Ammon's horn (tissue), 1 donor: ENCODE data around the gene MSANTD3.

Experiments
- DNase-seq: peaks from one replicate; pipeline ENCODE4 v3.0.0-alpha.2; 2016; ENCODE audit warnings: low spot score

Gene MSANTD3

GRCh38 chr9:100465761-100466160, 38.8 kb downstream of the MSANTD3 start:
- DNase-seq = no peak

GRCh38 chr9:100466171-100466828, 39.4 kb downstream of the MSANTD3 start:
- DNase-seq = peak; percentile 39

- no peak for DNase-seq
These were observed 39.9 kb downstream of the MSANTD3 start for GRCh38 chr9:100466829-100467221.

GRCh38 chr9:100468041-100468440, 41.1 kb downstream of the MSANTD3 start:
- DNase-seq = no peak

- DNase-seq = no peak
These were observed 45.3 kb downstream of the MSANTD3 start for GRCh38 chr9:100472268-100472667.

DNA sequence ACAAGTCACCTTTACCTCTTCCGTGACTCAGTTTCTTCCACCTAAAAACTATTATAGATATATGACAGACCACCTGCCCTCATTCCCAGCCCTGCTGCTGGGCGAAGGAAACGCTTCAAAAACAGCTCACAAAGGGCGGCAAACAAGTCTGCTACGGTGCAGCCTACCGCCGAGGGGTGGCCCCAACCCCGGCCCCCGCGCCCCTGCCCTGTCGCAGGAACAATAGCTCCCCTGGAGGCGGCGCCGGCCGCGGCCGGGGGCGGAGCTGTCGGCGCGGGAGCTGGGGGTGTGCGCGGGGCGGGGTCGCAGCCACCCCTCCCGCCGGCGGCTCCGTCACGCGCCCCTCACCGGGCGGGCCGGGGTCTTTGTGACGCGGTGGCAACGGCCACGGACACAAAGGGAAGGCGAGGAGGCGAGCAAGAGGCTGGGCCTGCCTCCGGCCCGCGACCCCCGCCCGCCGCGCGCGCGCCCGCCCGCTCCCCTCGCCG, 45.9 kb downstream of the MSANTD3 start, which contains the start of gene TMEFF1:
TSS of gene TMEFF1 (plus strand) at position 362 of the 488 bp plus-strand sequence. CDS start 396 bp downstream, outside the sequence.
- peak; percentile 72 for DNase-seq

DNA sequence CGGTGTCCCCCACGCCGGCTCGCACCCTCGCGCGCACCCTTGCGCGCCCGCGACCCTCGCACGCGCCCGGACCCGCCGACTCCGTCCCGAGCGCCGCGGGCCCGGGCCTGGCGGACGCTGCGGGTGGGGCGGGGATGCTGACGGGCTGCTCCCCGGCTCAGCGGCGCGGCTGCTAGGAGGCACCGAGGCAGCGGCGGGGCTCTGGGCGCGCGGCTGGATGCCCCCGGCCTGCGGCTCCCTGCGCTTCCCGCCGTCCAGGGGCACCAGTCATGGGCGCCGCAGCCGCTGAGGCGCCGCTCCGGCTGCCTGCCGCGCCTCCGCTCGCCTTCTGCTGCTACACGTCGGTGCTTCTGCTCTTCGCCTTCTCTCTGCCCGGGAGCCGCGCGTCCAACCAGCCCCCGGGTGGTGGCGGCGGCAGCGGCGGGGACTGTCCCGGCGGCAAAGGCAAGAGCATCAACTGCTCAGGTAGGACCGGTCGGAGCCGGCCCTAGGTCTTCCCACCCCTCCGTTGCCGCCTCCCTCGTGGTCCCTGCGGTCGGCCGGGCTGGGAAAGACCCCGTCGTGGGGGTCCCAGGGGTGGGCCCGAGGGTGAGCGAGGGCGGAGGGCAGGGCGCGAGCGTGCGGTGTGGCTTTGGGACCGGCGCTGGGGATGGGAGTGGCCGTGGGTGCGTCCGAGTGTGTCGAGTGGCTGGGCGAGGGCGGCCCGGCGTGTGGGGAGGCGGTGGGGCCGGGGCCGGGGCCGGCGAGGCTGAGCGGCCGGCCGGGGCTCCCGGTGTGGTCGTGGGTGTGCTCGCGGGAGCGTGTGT, 46.5 kb downstream of the MSANTD3 start:
- DNase-seq = peak; percentile 29

DNA sequence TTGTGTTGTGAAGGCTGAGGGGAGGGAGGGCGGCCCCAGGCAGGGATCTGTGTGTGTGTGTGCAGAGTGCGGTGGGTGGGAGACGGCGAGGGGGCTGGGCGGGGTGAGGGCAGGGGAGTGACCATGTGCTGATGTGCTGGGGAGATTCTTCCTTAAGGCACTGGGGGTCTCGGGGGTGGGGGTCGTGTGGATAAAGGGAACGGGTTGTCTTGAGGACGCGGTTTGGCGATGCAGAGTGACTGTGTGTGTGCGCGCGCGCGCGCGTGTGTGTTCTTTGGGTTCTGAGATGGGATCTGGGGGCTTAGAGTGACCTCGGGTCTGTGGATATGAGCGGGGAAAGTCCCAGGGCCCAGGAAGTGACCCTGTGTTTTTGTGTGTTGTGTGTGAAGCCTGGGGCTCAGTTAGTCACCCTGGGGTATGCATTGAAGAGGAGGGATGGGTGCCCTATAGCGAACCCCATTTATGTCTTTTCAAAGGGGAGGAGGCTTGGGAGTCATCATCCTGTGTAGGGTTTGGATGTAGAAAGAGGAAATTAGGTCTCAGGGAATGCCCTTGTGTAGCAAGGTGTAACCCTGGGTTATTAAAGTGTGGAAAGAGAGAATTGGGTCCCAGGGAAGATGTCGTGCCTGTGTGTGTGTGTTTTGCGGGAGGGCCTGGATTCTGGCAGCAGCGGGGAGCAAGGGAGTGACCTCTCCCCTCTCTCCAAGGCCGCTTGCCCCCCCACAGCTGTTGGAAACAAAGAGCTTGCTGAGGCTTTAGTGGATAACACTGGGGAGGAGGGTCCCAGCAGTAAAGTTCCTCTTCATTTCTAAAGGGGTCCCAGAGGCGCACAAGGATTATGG, 47.4 kb downstream of the MSANTD3 start:
- DNase-seq = peak; percentile 37

DNA sequence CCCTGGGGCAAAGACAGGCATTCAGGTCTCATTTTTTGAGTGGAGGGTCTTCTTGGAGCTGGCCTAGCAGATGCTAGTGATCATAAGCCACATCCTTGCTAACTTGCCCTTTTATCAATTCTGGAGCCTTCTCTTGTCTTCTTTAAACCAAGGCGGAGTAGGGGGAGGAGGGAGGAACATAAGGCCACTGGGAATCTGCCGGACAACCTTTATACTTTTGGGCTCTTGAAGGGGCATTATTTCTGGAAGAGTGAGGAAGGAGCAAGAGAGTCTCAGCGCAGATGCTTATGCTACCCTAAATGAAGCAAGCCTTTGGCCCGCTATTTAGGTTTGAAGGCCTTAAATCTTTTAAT, 48.0 kb downstream of the MSANTD3 start:
- DNase-seq = no peak

DNA sequence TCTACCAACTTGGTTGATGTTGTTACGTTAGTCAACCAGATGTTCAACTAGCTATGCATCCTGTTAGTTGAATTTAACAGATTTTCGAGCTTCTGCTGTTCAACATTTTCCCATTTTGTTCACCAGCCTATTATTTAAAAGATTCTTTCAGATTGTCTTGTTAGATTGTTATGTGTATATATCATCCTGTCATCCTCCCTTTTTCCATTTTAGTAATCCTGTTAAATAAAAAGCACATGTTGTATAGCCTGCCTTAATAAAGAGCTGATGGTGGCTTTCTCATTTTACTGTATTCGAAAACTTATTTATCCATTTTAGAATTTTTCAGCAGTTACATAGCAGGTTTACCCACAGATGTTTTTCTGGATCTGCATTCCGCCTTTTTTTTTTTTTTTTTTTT, 50.3 kb downstream of the MSANTD3 start:
- DNase-seq = no peak

DNA sequence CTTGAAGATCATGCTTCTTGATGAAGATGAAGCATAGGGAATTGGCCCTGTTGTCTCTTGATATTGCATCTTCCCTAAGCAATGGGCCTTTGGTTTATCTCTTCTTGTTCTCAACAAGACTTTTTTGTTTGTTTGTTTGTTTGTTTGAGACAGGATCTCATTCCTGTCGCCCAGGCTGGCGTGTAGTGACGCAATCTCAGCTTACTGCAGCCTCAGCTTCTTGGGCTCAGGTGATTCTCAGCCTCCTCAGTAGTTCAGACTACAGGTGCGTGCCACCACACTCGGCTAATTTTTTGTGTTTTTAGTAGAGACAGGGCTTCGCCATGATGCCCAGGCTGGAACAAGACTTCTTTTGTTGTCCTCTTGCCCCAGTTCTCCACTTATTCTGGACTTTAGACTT, 51.2 kb downstream of the MSANTD3 start:
- no peak for DNase-seq

DNA sequence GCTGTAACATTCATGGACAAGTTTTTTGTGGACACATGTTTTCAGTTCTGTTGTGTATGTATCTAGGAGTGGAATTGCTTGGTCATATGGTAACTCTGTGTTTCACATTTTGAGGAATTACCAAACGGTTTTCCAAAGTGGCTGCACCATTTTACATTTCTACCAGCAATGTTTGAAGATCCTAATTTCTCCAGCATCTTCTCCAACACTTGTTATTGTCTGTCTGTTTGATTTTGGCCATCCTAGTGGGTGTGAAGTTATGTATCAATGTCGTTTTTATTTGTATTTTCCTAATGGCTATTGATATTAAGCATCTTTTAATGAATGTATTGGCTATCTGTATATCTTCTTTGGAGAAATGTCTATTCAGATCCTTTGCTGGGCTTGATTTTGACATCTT, 52.9 kb downstream of the MSANTD3 start:
- DNase-seq = no peak

DNA sequence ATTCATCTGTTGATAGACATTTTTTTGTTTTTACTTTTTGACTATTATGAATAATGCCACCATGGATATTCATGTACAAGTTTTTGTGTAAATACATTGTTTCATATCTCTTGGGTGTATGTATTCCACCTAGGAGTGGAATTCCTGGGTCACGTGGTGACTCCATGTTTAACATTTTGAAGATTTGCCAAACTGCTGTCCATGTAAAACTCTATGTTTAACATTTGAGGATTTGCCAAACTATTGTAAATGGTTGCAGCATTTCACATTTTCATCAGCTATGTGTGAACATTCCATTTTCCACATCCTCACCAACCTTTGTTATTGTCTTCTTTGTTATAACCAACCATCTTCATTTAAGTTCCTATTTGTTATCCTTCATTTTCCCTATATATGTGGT, 58.3 kb downstream of the MSANTD3 start:
- DNase-seq = no peak

- DNase-seq = no peak
These were observed 59.7 kb downstream of the MSANTD3 start for GRCh38 chr9:100486479-100487176.

DNA sequence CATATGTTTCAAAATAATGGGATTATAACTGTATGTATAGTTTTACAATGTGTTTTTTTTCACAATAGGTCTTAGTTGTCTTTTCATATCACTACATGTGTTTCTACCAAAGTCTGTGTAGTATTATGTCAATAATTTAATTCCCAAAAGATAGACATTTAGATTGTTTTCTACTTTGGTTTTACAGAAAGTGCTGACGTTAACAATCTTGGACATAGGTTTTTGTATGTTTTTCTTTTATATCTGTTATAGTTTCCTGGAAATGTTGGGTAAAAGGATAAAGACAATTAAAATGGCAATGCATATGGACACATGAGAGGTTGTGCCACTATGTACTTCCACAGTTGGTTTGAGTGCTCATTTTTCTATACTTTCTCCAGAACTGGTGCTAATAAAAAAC, 61.2 kb downstream of the MSANTD3 start:
- DNase-seq = no peak

- DNase-seq = peak; percentile 26
These were observed 62.9 kb downstream of the MSANTD3 start for GRCh38 chr9:100489836-100490235.

DNA sequence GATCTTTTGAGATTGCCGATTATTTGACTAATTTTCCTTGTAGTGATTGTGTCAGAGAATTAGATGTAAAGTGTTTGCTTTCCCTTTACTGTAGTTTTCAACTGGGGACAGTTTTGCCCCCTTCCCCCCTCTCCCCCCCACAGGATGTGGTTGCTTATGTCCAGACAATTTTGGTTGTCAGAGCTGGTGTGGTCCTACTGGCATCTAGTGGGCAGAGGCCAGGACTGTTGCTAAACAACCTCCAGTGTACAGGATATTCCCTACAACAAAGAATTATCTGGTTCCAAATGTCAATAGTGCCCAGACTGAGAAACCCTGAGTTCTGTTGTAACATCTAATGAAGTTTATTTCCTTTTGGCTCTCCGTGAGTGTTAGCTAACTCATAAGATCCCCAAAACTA, 66.0 kb downstream of the MSANTD3 start:
- peak; percentile 49 for DNase-seq

GRCh38 chr9:100498592-100498991, 71.6 kb downstream of the MSANTD3 start:
- no peak for DNase-seq

DNA sequence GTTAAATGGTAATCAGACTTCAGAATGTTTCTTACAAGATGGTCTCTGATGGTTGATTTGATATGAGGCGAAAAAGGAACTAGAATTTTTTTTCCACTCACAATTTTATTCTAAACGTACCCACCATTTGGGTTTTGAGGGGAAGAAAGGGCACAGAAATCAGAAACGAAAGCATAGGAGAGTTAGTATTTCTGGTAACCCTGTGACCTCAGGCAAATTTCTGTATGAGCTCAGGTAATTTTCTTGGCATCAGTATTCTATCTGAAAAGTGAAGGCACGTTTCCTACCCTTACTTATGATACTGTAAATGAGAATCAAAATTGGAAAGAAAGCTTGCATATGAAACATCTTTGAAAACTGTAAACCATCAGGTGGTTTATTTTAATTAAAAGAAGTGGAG, 72.5 kb downstream of the MSANTD3 start:
- DNase-seq = no peak

GRCh38 chr9:100499866-100500265, 72.9 kb downstream of the MSANTD3 start:
- DNase-seq = no peak
